ENCODE results near the gene DISP2. TPM values are rescaled to one million over a fixed set of nuclear protein-coding genes. Genes with fewer than 3 reads are reported as not detected.

Gene DISP2
- total and polyA plus RNA-seq, 8 donors, result 0.15 to 10.1 (median 0.58) TPM; not detected in 1

GRCh38 chr15:40427188-40427587, 69.2 kb downstream of the DISP2 start:
- TF ChIP-seq EP300 (IDR thresholded peaks at IDR 0.05) (no peak), CTCF (IDR thresholded peaks at IDR 0.05) (no peak), POLR2A (IDR thresholded peaks at IDR 0.05) (no peak), POLR2AphosphoS5 (IDR thresholded peaks at IDR 0.05) (no peak)
- 89 to 94% (median 91%) methylated on average over 9 of the region's 9 CpGs for WGBS, 5 donors
- H3K4me1 ChIP-seq, result peaks cover 0 to 1% (median under 1%) of the 10 kb centered on the region in 4 donors
- H3K27me3 ChIP-seq, result no peaks in the 10 kb centered on the region
- no peaks in the 10 kb centered on the region for H3K9me3 ChIP-seq
- peaks cover 0 to 14% (median 4%) of the 10 kb centered on the region in 4 donors for H3K36me3 ChIP-seq
- peak in 1 of 2 donors; percentile 20 for DNase-seq
- H3K27ac ChIP-seq, result no peak overlapping the region
- H3K4me3 ChIP-seq, result no peak overlapping the region
- intact Hi-C loops (cut with DNase I; ENCODE audit: low total_unique reads), result no loop called here

GRCh38 chr15:40428185-40428584, 70.2 kb downstream of the DISP2 start:
- Histone ChIP-seq H3K27ac (no peak overlapping the region), H3K36me3 (peaks cover 0 to 14% (median 4%) of the 10 kb centered on the region in 4 donors), H3K27me3 (no peaks in the 10 kb centered on the region), H3K9me3 (no peaks in the 10 kb centered on the region), H3K4me3 (no peak overlapping the region), H3K4me1 (no peaks in the 10 kb centered on the region)
- intact Hi-C loops (cut with DNase I; ENCODE audit: low total_unique reads), result no loop called here
- DNase-seq, result no peak
- 80 to 94% (median 90%) methylated on average over 4 of the region's 4 CpGs for WGBS, 5 donors
- TF ChIP-seq POLR2AphosphoS5 (IDR thresholded peaks at IDR 0.05) (no peak), POLR2A (IDR thresholded peaks at IDR 0.05) (no peak), CTCF (IDR thresholded peaks at IDR 0.05) (no peak), EP300 (IDR thresholded peaks at IDR 0.05) (no peak)

Other genes with a start within 250 kb of the DISP2 start
- 10 to 100 TPM in 3 of 5 donors, 1 to 10 TPM in 2; 2.2 to 11.7 (median 10.7) TPM for gene BMF, start 249.3 kb upstream of the DISP2 start, total RNA-seq
- gene BMF, start 249.3 kb upstream of the DISP2 start, polyA plus RNA-seq, result 1 to 10 TPM; 3.8 to 6.5 (median 5.1) TPM
- gene BUB1B, start 197.2 kb upstream of the DISP2 start, total RNA-seq, result 10 to 100 TPM in 1 of 5 donors, 1 to 10 TPM in 4; 1.8 to 25.0 (median 4.6) TPM
- 1 to 10 TPM; 1.6 to 5.6 (median 2.6) TPM for gene BUB1B, start 197.2 kb upstream of the DISP2 start, polyA plus RNA-seq
- gene PAK6, start 119.2 kb upstream of the DISP2 start, total RNA-seq, result 10 to 100 TPM in 3 of 5 donors, 1 to 10 TPM in 1, under 1 TPM in 1; under 0.01 to 91.9 (median 16.3) TPM
- 1 to 10 TPM; 1.8 to 7.7 (median 4.7) TPM for gene PAK6, start 119.2 kb upstream of the DISP2 start, polyA plus RNA-seq
- gene ANKRD63, start 75.2 kb upstream of the DISP2 start, total RNA-seq, result under 1 TPM in 1 of 5 donors, not detected in 4; 0.37 TPM
- not detected for gene ANKRD63, start 75.2 kb upstream of the DISP2 start, polyA plus RNA-seq
- 10 to 100 TPM in 3 of 5 donors, 1 to 10 TPM in 2; 3.5 to 12.5 (median 11.7) TPM for gene PLCB2, start 50.3 kb upstream of the DISP2 start, total RNA-seq
- 1 to 10 TPM; 5.3 to 5.6 (median 5.4) TPM for gene PLCB2, start 50.3 kb upstream of the DISP2 start, polyA plus RNA-seq
- gene INAFM2, start 34.5 kb upstream of the DISP2 start, total RNA-seq, result 10 to 100 TPM; 16.4 to 65.2 (median 21.6) TPM
- 10 to 100 TPM in 1 of 3 donors, 1 to 10 TPM in 2; 3.4 to 20.5 (median 8.8) TPM for gene INAFM2, start 34.5 kb upstream of the DISP2 start, polyA plus RNA-seq
- 10 to 100 TPM in 4 of 5 donors, under 1 TPM in 1; 0.58 to 39.3 (median 21.1) TPM for gene CCDC9B, start 17.3 kb upstream of the DISP2 start, total RNA-seq
- gene CCDC9B, start 17.3 kb upstream of the DISP2 start, polyA plus RNA-seq, result 1 to 10 TPM; 2.9 to 9.7 (median 8.2) TPM
- gene PHGR1, start 7.2 kb upstream of the DISP2 start, total RNA-seq, result 1,000 to 10,000 TPM in 1 of 5 donors, 10 to 100 TPM in 2, 1 to 10 TPM in 1, not detected in 1; 4.7 to 1,748 (median 37.2) TPM
- 1,000 to 10,000 TPM in 1 of 3 donors, 100 to 1,000 TPM in 2; 132 to 2,907 (median 156) TPM for gene PHGR1, start 7.2 kb upstream of the DISP2 start, polyA plus RNA-seq
- 10 to 100 TPM in 3 of 5 donors, 1 to 10 TPM in 2; 4.0 to 15.6 (median 10.7) TPM for gene KNSTRN, start 24.5 kb downstream of the DISP2 start, total RNA-seq
- 10 to 100 TPM; 13.9 to 16.3 (median 16.0) TPM for gene KNSTRN, start 24.5 kb downstream of the DISP2 start, polyA plus RNA-seq
- 10 to 100 TPM; 40.9 to 78.1 (median 50.0) TPM for gene IVD, start 47.6 kb downstream of the DISP2 start, total RNA-seq
- 10 to 100 TPM; 26.7 to 45.1 (median 34.8) TPM for gene IVD, start 47.6 kb downstream of the DISP2 start, polyA plus RNA-seq
- gene BAHD1, start 82.7 kb downstream of the DISP2 start, total RNA-seq, result 10 to 100 TPM in 4 of 5 donors, 1 to 10 TPM in 1; 5.3 to 35.9 (median 16.7) TPM
- 1 to 10 TPM; 7.3 to 8.7 (median 7.5) TPM for gene BAHD1, start 82.7 kb downstream of the DISP2 start, polyA plus RNA-seq
- 10 to 100 TPM in 2 of 5 donors, 1 to 10 TPM in 3; 2.5 to 14.6 (median 5.4) TPM for gene CHST14, start 112.8 kb downstream of the DISP2 start, total RNA-seq
- gene CHST14, start 112.8 kb downstream of the DISP2 start, polyA plus RNA-seq, result 1 to 10 TPM in 2 of 3 donors, under 1 TPM in 1; 0.92 to 7.4 (median 2.7) TPM
- gene CCDC32, start 206.8 kb downstream of the DISP2 start, total RNA-seq, result 10 to 100 TPM; 12.3 to 39.4 (median 32.9) TPM
- gene CCDC32, start 206.8 kb downstream of the DISP2 start, polyA plus RNA-seq, result 10 to 100 TPM; 14.4 to 65.7 (median 28.1) TPM
- 10 to 100 TPM in 1 of 5 donors, 1 to 10 TPM in 2, not detected in 2; 7.0 to 12.1 (median 8.1) TPM for gene RPUSD2, start 211.1 kb downstream of the DISP2 start, total RNA-seq
- 10 to 100 TPM in 1 of 3 donors, 1 to 10 TPM in 2; 5.6 to 11.9 (median 6.6) TPM for gene RPUSD2, start 211.1 kb downstream of the DISP2 start, polyA plus RNA-seq
- gene KNL1, start 236.0 kb downstream of the DISP2 start, total RNA-seq, result 10 to 100 TPM in 2 of 5 donors, 1 to 10 TPM in 3; 1.4 to 57.8 (median 8.7) TPM
- gene KNL1, start 236.0 kb downstream of the DISP2 start, polyA plus RNA-seq, result 1 to 10 TPM in 2 of 3 donors, under 1 TPM in 1; 0.50 to 1.8 (median 1.4) TPM